Ureter (tissue), 1 donor: ENCODE measurements around the gene REV1. TPM values are rescaled to one million over a fixed set of nuclear protein-coding genes. Genes with fewer than 3 reads are reported as not detected.
"Not testable (repeated sequence)": the region's sequence is repeated elsewhere in the genome, so short reads cannot be mapped to it uniquely, and the experiment has no call there.

Experiments used
- DNase-seq: peaks from one replicate; pipeline ENCODE4 v3.0.0-alpha.2; 2020; ENCODE audit warnings: low spot score
- total RNA-seq: library from RNA; stranded (reverse); gene quantifications from one replicate; pipeline ENCODE4 v1.2.4, GENCODE V29; 2023
- donor health status: DM: yes; HTN: yes; CAD: no.

Gene REV1
- total RNA-seq, 1 donor from 2014 or later = 99.6 TPM

DNA sequence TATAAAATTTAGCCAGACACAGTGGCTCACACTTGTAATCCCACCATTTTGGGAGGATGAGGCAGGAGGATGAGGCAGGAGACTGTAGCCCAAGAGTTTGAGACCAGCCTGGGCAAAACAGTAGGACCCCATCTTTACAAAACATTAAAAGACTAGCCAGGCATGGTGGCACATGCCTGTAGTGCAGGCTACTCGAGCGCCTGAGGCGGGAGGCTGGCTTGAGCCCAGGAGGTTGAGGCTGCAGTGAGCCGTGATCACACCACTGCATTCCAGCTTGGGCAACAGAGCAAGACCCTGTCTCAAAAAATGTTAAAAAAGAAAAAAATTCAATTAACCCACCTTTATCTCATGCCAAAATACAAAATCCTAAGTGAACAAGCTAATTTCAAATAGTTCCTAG, 4.0 kb downstream of the REV1 start:
- no peak for DNase-seq

DNA sequence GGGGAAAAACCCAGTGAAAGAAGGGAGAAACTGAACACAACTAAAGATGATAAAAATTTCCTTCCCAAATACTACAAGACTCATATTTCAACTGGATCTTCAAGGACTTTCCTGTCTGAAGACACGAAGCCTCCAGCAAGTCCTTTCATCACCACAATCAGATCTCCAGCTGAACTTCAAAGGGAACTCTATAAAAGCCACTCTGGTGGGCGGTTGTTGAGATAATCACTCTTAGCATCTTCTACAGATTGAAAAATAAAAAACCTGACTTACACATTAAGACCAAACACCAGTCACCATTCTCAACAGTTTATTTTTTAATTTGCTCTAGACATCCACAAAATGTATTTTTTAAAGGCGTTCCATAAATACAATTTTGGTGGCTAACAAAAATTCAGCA, 4.4 kb downstream of the REV1 start:
- no peak for DNase-seq

DNA sequence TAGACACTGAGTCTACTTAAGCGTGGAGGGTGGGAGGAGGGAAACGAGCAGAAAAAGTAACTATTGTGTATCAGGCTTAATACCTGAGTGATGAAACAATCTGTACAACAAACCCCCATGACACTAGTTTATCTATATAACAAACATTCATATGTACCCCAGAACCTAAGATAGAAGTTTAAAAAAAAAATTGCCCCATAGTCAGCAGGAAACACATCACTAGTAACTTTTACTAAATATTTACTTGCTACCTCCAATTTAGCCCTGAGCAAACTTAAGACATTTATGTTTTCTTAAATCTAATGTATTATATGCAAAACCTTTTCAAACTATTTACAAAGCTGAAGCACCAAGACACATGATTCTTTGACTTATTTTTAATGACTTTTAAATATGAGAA, 5.6 kb downstream of the REV1 start:
- no peak for DNase-seq

DNA sequence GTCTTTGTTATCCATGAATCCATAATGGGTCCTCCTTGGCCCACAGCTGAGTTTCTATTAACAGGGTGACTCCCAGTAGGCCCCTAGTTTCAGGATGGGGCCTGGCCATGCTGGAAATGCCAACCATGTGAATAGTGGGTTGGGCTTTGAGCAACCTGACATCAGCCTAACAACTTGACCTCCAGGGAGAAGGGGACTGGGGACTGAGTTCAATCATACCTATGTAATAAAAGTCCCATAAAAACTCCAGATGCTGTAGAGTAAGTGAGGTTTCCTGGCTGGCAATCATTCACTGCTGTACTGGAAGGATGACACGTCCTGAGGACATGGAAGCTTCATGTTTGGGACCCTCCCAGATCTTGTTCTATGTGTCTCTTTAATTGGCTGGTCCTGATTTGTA, 7.9 kb downstream of the REV1 start:
- no peak for DNase-seq

DNA sequence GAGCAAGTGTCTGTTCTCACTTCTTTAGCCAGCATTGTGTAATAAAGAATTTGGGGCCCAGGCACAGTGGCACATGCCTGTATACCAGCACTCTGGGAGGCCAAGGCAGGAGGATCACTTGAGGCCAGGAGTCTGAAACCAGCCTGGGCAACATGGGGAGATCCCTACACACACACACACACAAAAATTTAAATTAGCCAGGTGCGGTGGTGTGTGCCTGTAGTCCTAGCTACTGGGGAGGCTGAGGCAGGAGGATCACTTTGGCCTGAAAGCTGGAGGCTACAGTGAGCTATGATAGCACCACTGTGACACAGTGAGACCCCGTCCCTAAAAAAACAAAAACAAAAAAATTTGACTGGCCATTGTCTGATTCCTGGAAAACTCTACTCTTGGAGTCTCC, 8.3 kb downstream of the REV1 start:
- DNase-seq = no peak

DNA sequence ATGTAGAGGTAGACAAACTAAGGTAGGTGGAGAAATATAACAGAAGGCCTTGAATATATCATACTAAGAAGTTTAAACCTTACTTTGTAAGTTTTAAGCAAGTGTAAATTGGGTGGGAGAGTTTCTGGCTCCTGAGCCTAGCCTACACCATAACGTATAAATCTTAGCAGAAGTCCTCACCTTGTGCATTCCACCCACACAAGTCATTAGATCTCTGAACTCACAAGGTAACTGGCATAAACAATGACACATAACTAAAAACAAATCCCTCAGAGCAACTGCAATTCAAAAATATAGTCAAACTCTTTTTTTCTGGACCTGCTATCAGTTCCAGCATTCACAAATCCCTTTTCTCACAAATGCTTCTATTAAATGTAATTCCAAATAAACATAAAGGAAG, 9.4 kb downstream of the REV1 start:
- DNase-seq = no peak

DNA sequence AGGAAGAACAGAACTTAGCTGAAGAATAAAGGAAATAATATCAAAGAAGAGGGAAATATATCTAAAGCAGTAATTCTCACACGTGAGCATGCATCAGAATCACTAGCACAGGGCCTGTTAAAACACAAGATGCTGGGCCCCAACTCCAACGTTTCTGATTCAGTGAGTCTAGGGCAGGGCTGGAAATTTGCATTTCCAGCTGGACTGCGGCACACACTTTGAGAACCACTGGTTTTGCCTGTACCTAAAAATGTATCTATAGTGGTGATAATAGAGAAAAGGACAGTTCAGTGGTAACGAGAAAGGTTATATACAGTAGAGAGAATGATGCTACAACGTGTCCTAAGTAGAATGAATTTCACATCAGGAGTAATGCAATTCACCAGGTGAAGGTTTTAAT, 11.2 kb downstream of the REV1 start:
- DNase-seq = no peak

DNA sequence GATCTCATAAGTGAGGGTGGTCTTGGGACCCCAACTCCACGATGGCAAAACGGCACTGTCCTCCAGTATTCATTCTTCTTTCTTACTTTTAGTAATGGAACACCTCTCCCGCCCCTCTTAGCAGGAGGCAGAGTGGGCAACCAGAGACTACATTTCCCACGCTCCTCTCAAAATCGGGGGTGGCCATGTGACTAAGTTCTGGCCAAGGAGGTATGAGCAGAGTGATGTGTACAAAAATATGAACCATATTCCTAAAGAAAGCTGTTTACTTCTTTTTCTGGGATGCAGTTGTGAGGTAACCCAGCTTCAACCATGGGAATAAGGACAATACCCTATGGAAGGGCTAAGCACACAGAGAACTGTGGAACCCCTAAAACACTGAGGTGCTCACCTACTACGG, 12.8 kb downstream of the REV1 start:
- DNase-seq = no peak

DNA sequence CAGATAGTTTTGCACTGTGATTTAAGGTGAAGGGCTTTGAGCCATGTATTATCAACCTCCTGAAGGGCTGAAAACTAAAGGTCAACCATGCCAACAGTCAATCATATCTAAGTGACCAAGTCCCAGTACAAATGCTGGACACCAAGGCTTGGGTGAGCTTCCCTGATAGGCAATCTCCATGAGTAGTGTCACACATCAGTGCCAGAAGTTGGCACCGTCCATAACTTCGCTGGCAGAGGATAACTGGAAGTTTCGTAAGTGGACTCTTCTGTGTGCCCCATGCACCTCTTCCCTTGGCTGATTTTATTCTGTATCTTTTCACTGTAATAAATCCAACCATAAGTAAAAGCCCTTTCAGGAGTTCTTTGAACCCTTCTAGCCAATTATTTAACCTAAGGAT, 13.2 kb downstream of the REV1 start:
- DNase-seq = no peak

DNA sequence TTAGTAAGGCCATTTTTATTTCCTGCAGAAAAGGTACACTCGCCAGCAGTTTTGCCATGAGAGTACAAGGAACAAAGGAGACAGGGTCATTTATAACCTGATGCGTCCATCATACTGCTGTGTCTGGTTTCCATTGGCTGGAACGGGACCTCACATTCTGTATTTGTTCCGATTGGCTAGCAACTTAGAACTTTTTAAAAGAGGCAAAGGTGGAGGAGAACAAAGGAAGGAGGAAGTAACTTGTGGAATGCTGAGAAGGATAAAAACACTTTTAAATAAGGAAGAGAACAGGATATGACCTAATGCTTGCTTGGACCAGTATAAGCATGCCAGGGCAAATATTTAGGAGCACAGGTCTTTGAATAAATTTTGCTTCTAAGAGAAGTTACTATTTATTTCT, 14.7 kb downstream of the REV1 start:
- not testable (repeated sequence) for DNase-seq

DNA sequence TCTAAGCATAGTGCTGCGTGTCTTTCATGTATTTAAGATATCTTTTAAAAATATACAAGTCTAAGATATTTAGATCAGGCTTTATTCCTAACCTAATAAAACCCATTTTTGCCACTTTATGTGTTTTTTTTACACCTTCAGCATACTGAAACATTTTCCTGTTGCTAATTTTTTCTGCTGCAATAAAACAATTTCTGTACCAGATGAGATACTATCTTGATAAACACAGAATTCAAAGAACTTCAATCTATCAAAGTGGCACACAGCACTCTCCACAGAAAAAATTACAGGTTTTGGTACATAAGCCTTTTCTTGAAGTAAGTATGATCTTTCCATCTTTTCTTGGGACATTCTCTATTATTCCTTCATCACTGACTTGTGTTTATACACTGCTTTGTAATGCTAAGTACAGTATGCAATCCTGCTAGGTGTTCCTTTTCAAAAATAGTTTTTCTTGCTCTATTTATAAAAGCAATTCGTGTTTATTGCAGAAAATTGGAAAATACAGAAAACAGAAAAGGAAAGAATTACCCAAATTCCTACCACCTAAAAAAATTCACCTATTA, 16.2 kb downstream of the REV1 start:
- DNase-seq = no peak

DNA sequence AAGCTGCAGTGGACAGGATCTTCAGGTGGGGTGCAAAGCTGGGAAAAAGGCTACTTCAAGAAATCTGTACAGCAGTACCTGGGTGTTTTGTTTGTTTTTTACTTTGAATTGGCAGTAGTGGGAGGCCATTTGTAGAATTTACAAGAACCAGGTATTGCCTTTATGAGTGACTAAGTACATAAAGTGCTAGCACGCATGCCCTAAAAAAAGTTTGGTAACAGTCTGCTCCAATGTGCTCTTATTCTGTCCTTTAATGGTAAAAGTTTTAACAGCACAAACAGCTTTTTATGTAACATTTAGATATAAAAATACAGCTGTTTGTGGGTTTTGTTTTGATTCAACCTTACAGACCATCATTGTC, 17.2 kb downstream of the REV1 start:
- no peak for DNase-seq

DNA sequence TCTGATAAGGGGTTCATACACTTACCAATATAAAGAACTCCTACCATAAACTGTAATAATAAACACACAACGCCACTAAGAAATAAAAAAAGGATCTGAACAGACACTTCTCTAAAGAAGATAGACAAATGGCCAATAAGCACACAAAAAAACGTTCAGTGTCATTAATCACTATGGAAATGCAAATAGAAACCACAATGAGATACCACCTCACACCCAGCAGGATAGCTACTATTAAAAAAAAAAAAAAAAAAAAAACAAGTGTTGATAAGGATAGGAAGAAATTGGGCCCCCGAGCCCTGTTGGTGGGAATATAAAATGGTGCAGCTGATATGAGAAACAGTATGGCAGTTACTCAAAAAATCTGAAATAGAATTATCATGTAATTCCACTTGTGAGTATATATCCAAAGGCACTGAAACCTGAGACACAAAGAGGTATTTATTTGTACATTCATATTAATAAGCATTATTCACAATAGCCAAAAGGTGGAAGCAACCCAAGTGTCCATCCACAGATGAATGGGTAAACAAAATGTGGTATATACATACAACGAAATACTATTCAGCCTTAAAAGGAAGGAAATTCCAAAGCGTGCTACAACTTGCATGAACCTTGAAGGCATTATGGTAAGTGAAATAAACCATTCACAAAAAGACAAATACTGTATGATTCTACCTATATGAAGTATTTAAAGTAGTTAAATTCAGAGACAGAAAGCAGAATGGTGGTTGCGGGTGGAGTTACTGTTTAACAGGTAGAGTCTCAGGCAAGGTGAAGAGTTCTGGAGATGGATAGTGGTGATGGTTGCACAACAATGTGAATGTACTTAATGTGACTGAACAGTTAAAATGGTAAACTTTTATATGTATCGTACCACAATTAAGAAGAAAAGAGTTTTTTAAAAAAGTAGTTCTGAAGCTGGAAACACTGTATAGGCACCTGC, 17.9 kb downstream of the REV1 start:
- no peak for DNase-seq

DNA sequence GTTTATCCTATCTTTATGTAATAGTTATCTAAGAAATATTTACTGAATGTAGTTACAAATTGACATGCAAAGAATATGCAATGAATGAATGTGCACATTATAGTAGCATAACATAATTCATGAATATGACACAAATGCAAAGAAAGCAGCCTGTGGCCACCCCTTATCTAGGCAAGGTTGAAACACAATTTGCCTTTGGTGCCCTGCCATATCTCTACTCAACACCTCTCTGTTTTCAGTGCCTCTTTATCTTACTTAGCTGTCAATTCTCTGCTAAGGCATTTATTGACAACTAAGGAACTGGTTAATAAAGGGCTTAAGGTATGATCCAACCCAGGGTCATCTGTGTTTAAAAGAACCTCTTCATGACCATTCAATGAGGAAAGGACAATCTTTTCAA, 18.9 kb downstream of the REV1 start:
- no peak for DNase-seq

DNA sequence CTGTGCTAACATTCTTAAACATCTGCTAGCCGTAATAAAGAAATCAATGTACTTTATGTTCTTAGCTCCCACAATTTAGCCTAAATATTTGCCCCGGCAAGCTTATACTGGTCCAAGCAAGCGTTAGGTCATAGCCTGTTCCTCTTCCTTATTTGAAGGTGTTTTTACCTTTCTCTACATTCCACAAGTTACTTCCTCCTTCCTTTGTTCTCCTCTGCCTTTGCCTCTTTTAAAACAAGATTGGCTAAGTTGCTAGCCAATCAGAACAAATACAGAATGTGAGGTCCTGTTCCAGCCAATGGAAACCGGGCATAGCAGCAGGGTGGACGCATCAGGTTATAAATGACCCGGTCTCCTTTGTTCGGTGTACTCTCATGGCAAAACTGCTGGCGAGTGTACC, 19.4 kb downstream of the REV1 start:
- DNase-seq = not testable (repeated sequence)

DNA sequence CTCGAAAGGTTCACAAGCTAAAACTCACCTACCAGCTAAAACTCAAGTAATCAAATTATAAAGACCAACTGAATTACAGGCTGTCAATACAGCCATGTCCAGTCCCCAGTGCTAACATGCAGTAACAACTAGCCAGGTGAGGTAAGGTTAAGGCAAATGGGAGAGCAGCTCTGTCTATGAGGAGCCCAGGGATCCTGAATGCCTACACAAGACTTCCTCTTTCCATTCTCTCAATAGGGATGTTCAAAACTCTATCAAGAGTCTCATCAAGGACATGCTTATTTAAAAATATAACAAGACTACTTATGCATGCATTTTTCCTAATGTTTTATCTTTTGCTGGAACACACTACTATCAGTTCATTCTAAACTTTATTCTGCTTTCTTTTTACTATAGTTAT, 20.4 kb downstream of the REV1 start:
- no peak for DNase-seq

DNA sequence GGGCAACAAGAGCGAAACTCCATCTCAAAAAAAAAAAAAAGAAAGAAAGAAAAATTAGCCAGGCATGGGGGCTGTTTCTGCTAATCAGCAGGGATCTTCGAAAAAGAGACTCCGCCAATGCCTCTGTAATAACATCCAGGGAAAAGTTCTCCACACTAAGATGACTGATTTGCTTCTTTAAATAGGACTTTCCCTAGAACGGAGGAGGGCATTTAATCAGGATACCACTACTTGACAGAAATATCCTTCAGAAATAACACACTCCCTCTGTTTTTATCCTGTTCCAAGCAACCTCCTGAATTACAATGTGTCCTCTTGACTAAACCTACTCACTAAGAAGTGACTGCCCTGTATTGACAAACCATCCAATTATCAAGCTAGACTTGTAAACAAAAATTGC, 21.7 kb downstream of the REV1 start:
- DNase-seq = no peak

DNA sequence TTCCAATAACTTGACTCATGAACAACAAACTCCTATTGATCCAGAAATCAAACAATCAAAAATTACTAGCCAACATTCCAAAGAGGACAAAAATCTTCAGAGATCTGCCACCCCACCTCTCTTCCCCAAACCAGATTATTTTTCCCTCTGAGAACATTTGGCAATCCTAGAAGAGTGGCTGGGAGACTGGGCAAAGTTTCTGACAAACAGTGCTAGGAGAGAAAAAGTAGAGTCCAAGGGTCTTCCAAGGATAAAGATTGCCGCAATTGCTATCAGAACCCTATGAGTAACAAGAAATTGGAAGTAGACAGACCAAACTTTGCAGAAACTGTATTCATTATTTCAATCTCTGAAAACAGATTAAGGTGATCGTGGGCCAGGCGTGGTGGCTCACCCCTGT, 22.4 kb downstream of the REV1 start:
- no peak for DNase-seq

DNA sequence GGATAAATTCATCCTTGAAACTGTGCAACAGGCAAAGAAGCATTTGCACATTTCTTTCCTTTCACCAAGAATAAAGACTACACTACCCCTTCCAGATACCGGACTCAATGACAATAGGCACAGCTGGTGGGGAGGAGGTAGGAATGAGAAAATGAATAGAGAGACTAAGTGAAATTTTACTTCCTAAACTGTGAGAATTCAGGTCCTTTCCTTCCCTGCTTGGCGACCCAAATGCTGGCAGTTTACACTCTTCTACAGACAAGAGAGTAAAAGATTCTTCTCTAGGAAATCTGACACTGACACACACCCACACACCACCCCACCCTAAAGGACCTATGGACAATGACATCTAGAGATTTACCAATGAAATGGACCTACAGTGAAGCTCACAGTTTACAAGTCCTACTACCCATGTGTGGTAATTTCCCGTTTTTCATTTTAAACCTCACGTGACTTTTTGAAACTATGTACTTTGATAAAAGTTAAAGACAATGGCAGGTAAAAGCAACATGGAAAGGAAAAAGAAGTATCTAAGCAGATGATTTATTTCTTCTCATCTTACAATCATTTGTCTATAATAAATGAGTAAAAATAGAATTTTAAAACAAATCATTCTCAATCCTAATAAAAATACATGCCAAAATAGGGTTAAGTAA, 27.9 kb downstream of the REV1 start:
- DNase-seq = no peak

DNA sequence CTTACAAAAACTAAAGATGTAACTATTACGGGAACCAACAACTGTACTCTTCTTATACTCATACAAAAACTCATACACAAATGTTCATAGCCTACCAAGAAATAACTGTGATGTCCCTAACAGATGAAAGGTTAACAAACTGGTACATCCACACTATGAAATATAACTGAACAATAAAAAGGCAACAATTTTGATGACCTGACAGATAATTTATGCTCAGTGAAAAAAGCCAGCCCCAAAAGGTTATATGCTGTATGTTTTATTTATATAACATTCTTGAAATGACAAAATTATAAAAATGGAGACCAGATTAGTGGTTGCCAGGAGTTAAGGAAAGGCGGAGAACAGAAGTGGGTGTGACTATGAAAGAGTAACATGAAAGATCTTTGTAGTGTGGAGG, 31.3 kb downstream of the REV1 start:
- DNase-seq = no peak

DNA sequence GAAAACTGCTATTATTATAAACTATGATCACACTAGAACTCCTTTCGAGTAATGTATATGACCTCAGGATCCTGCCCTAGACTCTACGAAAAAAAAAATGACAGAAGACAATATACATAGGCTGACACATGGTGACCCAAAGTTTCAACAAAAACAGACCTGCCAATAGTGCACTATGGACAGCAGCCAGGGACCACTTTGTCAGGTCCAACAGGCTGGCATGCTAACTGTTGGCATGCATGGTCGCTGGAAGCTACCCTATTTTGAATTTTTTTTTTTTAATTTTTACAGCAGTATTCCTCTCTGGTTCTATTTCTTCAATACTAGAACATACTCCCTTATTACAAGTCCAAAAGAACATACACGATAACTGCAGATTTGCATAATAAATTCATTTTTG, 38.1 kb downstream of the REV1 start:
- no peak for DNase-seq

DNA sequence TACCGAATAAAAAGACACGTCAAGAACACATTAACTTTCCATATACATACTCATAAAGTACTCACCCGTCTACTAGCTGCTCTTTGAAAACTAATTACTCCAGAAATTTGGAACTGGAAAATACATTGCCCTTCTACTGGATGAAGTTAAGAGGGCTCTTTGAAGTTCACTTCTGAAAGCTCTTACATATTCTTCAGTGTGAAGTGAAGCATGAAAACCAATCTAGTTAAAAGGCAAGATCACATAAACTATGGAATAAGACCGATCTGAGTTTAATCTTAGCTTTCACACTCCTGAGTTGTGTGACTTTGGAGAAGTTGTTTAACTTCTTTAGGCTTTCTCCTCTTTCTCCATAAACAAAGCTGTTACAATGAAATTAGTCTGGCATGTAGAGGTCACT, 38.5 kb downstream of the REV1 start:
- no peak for DNase-seq

DNA sequence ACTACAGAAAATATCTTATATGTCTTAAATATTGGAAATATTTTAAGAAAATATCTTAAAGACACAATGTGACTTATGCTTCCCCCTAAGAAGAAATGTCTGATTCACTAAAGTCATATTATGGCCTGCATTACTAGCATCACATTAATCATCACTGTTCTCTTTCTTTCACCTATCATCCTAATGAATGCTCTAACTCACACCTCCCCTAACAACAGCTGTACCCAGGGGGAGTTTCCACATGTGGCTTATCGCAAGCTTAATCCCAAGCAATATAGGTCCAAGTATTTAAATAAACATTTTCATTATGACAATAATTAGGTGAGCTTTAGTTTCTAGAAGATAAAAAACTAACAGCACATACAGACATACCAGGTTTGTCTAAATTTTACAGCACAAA, 39.6 kb downstream of the REV1 start:
- DNase-seq = no peak
